H1 (cell line): Measurements from ENCODE around the gene ACE. TPM values are rescaled to one million over a fixed set of nuclear protein-coding genes. Genes with fewer than 3 reads are reported as not detected.

Experiments
- CTCF ChIA-PET: fragments of 300-600 bp; sonication (Branson Sonifier 250); formaldehyde crosslinking; loops from one replicate; lab custom pipeline; 2021; ENCODE audit not compliant: partially characterized antibody; lab: Charles Lee
- POLR2A ChIA-PET: fragments of 300-600 bp; sonication (Branson Sonifier 250); formaldehyde crosslinking; loops from one replicate; lab custom pipeline; 2021; ENCODE audit warnings: inconsistent platforms; ENCODE audit not compliant: partially characterized antibody; lab: Charles Lee
- DNase-seq, 2 experiments: peaks; one replicate each; pipeline versions ENCODE4 v3.0.0 to v3.0.0-alpha.2; 2010 to 2022; ENCODE audit warnings: low spot score in 2 of 2, low read depth in 1 of 2, mixed read lengths in 1 of 2
- FAIRE-seq: peaks from 2 replicates; lab custom pipeline; 2011; peaks lifted over from hg19 to GRCh38; lab: Jason Lieb, UNC
- H2AFZ ChIP-seq: 2 replicates; pipeline ENCODE4 v1.8.1; 2012; ENCODE audit warnings: low read length, inconsistent platforms
- H2AK5ac ChIP-seq: 2 replicates; pipeline ENCODE4 v1.6.1; 2013; ENCODE audit warnings: low read depth, low read length
- H2BK120ac ChIP-seq: replicated peaks from 2 replicates; pipeline ENCODE3; 2013; ENCODE audit warnings: low read depth, low read length, inconsistent platforms
- H2BK12ac ChIP-seq: 2 replicates; pipeline ENCODE4 v1.6.1; 2013; ENCODE audit warnings: low read depth, low read length
- H2BK15ac ChIP-seq: 2 replicates; pipeline ENCODE4 v1.6.1; 2013; ENCODE audit warnings: low read length
- H2BK20ac ChIP-seq: 2 replicates; pipeline ENCODE4 v1.6.1; 2013; ENCODE audit warnings: low read length
- H2BK5ac ChIP-seq: 2 replicates; pipeline ENCODE4 v1.6.1; 2013; ENCODE audit warnings: low read depth, low read length
- H3K14ac ChIP-seq: 2 replicates; pipeline ENCODE4 v1.6.1; 2013; ENCODE audit warnings: inconsistent platforms; ENCODE audit not compliant: insufficient read length
- H3K18ac ChIP-seq: 2 replicates; pipeline ENCODE4 v1.6.1; 2013; ENCODE audit warnings: low read length; ENCODE audit errors: extremely low read depth
- H3K23ac ChIP-seq: 2 replicates; pipeline ENCODE4 v1.6.1; 2013; ENCODE audit warnings: inconsistent platforms; ENCODE audit not compliant: insufficient read length
- H3K23me2 ChIP-seq: 2 replicates; pipeline ENCODE4 v1.6.1; 2013; ENCODE audit warnings: low read depth, low read length
- H3K27ac ChIP-seq: 2 replicates; pipeline ENCODE4 v1.6.1; 2011; ENCODE audit warnings: low read depth, low read length, inconsistent platforms
- H3K27me3 ChIP-seq, 4 experiments: replicated peaks in 1 of 4; 1 replicate in 1 of 4; 2 replicates in 3 of 4; pipeline versions ENCODE4 v1.6.1 to v1.8.1; 2011 to 2013; ENCODE audit warnings: low read length in 3 of 4, mild to moderate bottlenecking in 3 of 4, inconsistent platforms in 2 of 4, mixed read lengths in 2 of 4, moderate library complexity in 1 of 4; ENCODE audit not compliant: control insufficient read depth in 3 of 4, insufficient read depth in 3 of 4; ENCODE audit errors: extremely low read depth in 1 of 4
- H3K36me3 ChIP-seq, 4 experiments: 2 replicates each; pipeline versions ENCODE4 v1.6.1 to v1.8.1; 2011 to 2013; ENCODE audit warnings: mild to moderate bottlenecking in 4 of 4, low read length in 3 of 4, moderate library complexity in 2 of 4, control low read depth in 1 of 4, inconsistent platforms in 1 of 4; ENCODE audit not compliant: insufficient read depth in 4 of 4, control insufficient read depth in 2 of 4
- H3K4ac ChIP-seq: replicated peaks from 2 replicates; pipeline ENCODE3; 2013; ENCODE audit warnings: low read length, low read depth, mixed read lengths, inconsistent platforms; ENCODE audit not compliant: insufficient read length
- H3K4me1 ChIP-seq, 4 experiments: replicated peaks in 1 of 4; 1 replicate in 1 of 4; 2 replicates in 3 of 4; pipeline versions ENCODE4 v1.6.1 to v1.8.1; 2011 to 2013; ENCODE audit warnings: low read length in 3 of 4, inconsistent platforms in 2 of 4, mixed read lengths in 1 of 4; ENCODE audit not compliant: insufficient read depth in 4 of 4, control insufficient read depth in 3 of 4
- H3K4me2 ChIP-seq, 2 experiments: 2 replicates each; pipeline versions ENCODE4 v1.6.1 to v1.8.1; 2011 to 2013; ENCODE audit warnings: low read depth in 2 of 2, low read length in 2 of 2, control low read depth in 1 of 2, inconsistent platforms in 1 of 2, mild to moderate bottlenecking in 1 of 2; ENCODE audit not compliant: insufficient read depth in 1 of 2
- H3K4me3 ChIP-seq, 4 experiments: fragments of 200-600, 300-600 bp in 1 of 4; sonication (generic), shearing (Covaris generic), sonication (Bioruptor Twin) in 1 of 4; 2 replicates each; pipeline versions ENCODE4 v1.5.1 to v1.8.1; 2011 to 2016; ENCODE audit warnings: low read length in 4 of 4, low read depth in 3 of 4, control low read depth in 2 of 4, inconsistent platforms in 2 of 4, mild to moderate bottlenecking in 2 of 4, mixed read lengths in 1 of 4, moderate library complexity in 1 of 4; ENCODE audit not compliant: insufficient read depth in 2 of 4; ENCODE audit errors: extremely low read depth in 1 of 4
- H3K56ac ChIP-seq: replicated peaks from 2 replicates; pipeline ENCODE3; 2013; ENCODE audit warnings: low read depth, mild to moderate bottlenecking, mixed read lengths, low read length, inconsistent platforms; ENCODE audit not compliant: insufficient read length
- H3K79me1 ChIP-seq: 2 replicates; pipeline ENCODE4 v1.6.1; 2013; ENCODE audit warnings: low read depth, low read length, control low read depth
- H3K79me2 ChIP-seq, 2 experiments: 2 replicates each; pipeline versions ENCODE4 v1.6.1 to v1.8.1; 2012 to 2013; ENCODE audit warnings: low read length in 2 of 2, mild to moderate bottlenecking in 2 of 2, inconsistent platforms in 1 of 2; ENCODE audit not compliant: insufficient read depth in 2 of 2, control insufficient read depth in 1 of 2
- H3K9ac ChIP-seq, 4 experiments: replicated peaks in 1 of 4; 1 replicate in 1 of 4; 2 replicates in 3 of 4; pipeline versions ENCODE4 v1.6.1 to v1.8.1; 2011 to 2013; ENCODE audit warnings: low read depth in 3 of 4, low read length in 3 of 4, control low read depth in 2 of 4, mild to moderate bottlenecking in 2 of 4, moderate library complexity in 2 of 4, inconsistent platforms in 1 of 4; ENCODE audit errors: extremely low read depth in 1 of 4
- H3K9me3 ChIP-seq, 2 experiments: 2 replicates each; pipeline versions ENCODE4 v1.6.1 to v1.8.1; 2012 to 2013; ENCODE audit warnings: mild to moderate bottlenecking in 2 of 2, moderate library complexity in 2 of 2, control low read depth in 1 of 2, inconsistent platforms in 1 of 2, low read depth in 1 of 2, low read length in 1 of 2, mixed read lengths in 1 of 2; ENCODE audit not compliant: insufficient read depth in 2 of 2
- H4K20me1 ChIP-seq, 2 experiments: replicated peaks in 1 of 2; 2 replicates each; pipeline versions ENCODE3 to v1.8.1; 2011 to 2013; ENCODE audit warnings: inconsistent platforms in 2 of 2, low read length in 2 of 2, mild to moderate bottlenecking in 1 of 2; ENCODE audit not compliant: insufficient read depth in 2 of 2, control insufficient read depth in 1 of 2
- H4K5ac ChIP-seq: 2 replicates; pipeline ENCODE4 v1.6.1; 2013; ENCODE audit warnings: low read length, low read depth, mixed read lengths, inconsistent platforms; ENCODE audit not compliant: insufficient read length
- H4K8ac ChIP-seq: 2 replicates; pipeline ENCODE4 v1.8.0; 2013; ENCODE audit warnings: mild to moderate bottlenecking, moderate library complexity, low read length, inconsistent platforms; ENCODE audit not compliant: insufficient read depth; ENCODE audit errors: extremely low read depth
- H4K91ac ChIP-seq: replicated peaks from 2 replicates; pipeline ENCODE3; 2013; ENCODE audit warnings: low read length, mixed read lengths, inconsistent platforms; ENCODE audit not compliant: insufficient read length
- CEBPB ChIP-seq: IDR thresholded peaks from 2 replicates; pipeline ENCODE4 v1.6.1; 2012; ENCODE audit warnings: low read depth, low read length
- CREB1 ChIP-seq: IDR thresholded peaks from 2 replicates; pipeline ENCODE4 v1.6.1; 2012; ENCODE audit warnings: inconsistent platforms
- EP300 ChIP-seq, 2 experiments: IDR thresholded peaks; 1 replicate in 1 of 2; 2 replicates in 1 of 2; pipeline ENCODE4 v1.6.1; 2011 to 2012; ENCODE audit warnings: low read depth in 2 of 2, low read length in 2 of 2, mild to moderate bottlenecking in 2 of 2, borderline replicate concordance in 1 of 2, inconsistent platforms in 1 of 2, moderate library complexity in 1 of 2
- RXRA ChIP-seq: IDR thresholded peaks from 2 replicates; pipeline ENCODE4 v1.6.1; 2011; ENCODE audit warnings: low read depth, mild to moderate bottlenecking, low read length, moderate library complexity; ENCODE audit not compliant: insufficient read depth
- SIX5 ChIP-seq: IDR thresholded peaks from 2 replicates; pipeline ENCODE4 v1.6.1; 2011; ENCODE audit warnings: mild to moderate bottlenecking, low read depth, low read length
- SP4 ChIP-seq: IDR thresholded peaks from 2 replicates; pipeline ENCODE4 v1.6.1; 2012; ENCODE audit warnings: low read length, inconsistent platforms
- TAF1 ChIP-seq: IDR thresholded peaks from 2 replicates; pipeline ENCODE4 v1.6.1; 2011; ENCODE audit warnings: mild to moderate bottlenecking, low read depth, low read length
- WGBS, 2 experiments: shearing (Covaris generic) in 1 of 2; methylation state at CpG; one replicate each; pipeline versions ENCODE4 v1.1.6 to v1.1.7; 2013 to 2015; ENCODE audit warnings: low lambda C conversion rate in 2 of 2, mixed read lengths in 2 of 2, inconsistent platforms in 1 of 2, low coverage in 1 of 2, missing lambda C conversion rate in 1 of 2; ENCODE audit not compliant: insufficient replicate concordance in 2 of 2, insufficient coverage in 1 of 2, insufficient read length in 1 of 2; ENCODE audit errors: extremely low coverage in 1 of 2, missing lambda C conversion rate in 1 of 2; 5-methylcytosine and 5-hydroxymethylcytosine counted together
- polyA plus RNA-seq, 7 experiments: library from polyadenylated mRNA; depleted of rRNA in 3 of 7; stranded (reverse) in 5 of 7; unstranded in 2 of 7; fragments of >200 nt in 5 of 7; fragments of 200-250 nt in 2 of 7; gene quantifications; 1 replicate in 5 of 7; 2 replicates in 1 of 7; 4 replicates in 1 of 7; pipeline versions ENCODE4 v1.2.1 to v1.2.3, GENCODE V29; 2011 to 2013; ENCODE audit warnings: missing spikeins in 2 of 7, mixed read lengths in 2 of 7
- total RNA-seq: library from RNA; stranded (reverse); fragmentation: NEBNext Ultra II Directional; extraction: Animal tissue kit (Norgen Biotek cat#: 25700); gene quantifications from 2 replicates; pipeline ENCODE4 v1.2.1, GENCODE V29; 2021
- TF ChIP-seq, protein P1 (sequence below), 3 experiments: IDR thresholded peaks; 1 replicate in 2 of 3; 2 replicates in 1 of 3; pipeline versions ENCODE4 v1.5.1 to v1.6.1; 2011; ENCODE audit warnings: low read length in 3 of 3, mild to moderate bottlenecking in 3 of 3, inconsistent platforms in 2 of 3, low read depth in 1 of 3, moderate library complexity in 1 of 3; ENCODE audit not compliant: insufficient read depth in 1 of 3; ENCODE audit errors: control extremely low read depth in 1 of 3

Gene ACE
- total and polyA plus RNA-seq, 2 of the 8 experiments (the other 6 are each of a cell fraction or from before 2014, with no cell fraction given), result 2.5 to 5.5 TPM

DNA sequence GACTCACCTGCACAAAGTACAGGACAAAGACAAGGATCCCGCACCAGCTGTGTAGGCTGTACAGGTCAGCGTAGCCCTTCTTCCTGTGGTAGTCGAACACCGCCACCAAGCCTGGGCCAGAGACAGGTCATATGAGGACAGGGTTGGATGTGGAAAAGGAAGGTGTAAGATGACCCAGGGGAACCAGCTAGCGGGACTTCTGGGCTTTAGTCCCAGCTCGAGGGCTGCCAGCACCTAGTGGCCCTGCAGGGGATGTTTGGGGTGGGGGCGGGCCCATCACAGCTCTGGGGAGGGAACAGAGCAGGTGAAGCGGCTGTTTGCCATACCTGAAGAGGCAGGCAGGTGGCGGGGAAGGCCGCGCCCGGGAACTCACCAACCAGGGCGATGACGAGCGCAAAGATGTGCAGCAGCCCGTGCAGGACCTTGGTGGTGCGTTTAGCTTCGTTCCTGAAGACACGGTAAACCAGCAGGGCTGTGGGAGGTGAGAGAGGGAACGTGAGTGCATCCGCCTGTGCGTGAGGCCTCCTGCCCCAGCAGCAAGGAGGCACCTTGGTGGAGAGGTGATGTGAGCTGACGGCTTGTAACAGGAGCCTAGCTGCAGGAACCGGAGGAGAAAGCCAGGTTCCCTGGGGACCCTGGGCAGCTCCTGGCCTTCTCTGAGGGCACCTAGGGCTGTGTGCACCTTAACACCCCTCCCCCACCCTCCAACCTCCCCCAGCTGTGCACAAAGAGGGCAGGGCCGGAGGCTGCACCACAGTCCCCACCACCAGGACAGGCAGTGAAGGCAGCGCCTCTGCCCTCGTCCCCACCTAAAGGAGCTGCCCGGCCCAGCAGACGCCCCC, 41.0 kb upstream of the ACE start:
- H2BK5ac ChIP-seq, result peak overlapping the region; percentile 35; the same call in 1 of the 2 replicates
- WGBS, 2 experiments, result 92% methylated on average over 17 of the region's 29 CpGs; no CpG with 5 or more reads in 1 of the 2 experiments
- H3K18ac ChIP-seq, result peak overlapping the region; percentile 48
- CTCF ChIA-PET, result interaction anchor here (0.6 to 29.0 kb wide), 55 partner anchors 6 to 1205 kb away, joined by 3 to 758 read pairs (median 5); partner anchors contain the start of genes ACE, CYB561, DCAF7 and KCNH6
- no peak overlapping the region for H3K27ac ChIP-seq
- DNase-seq (peak in 1 of 2 experiments; percentile 75), FAIRE-seq (no peak)
- no peak overlapping the region; a peak in 1 of 8 replicates for H3K4me3 ChIP-seq
- no peaks in the 10 kb centered on the region for H3K9me3 ChIP-seq
- H4K8ac ChIP-seq, result no peak overlapping the region
- no peak overlapping the region for H3K9ac ChIP-seq
- no peaks in the 10 kb centered on the region for H3K79me2 ChIP-seq
- H2AFZ ChIP-seq, result no peak overlapping the region
- H3K23ac ChIP-seq, result no peak overlapping the region
- POLR2A ChIA-PET, result interaction anchor here (0.9 to 4.8 kb wide), 9 partner anchors 10 to 243 kb away, joined by 3 to 33 read pairs (median 3); partner anchors contain the start of genes ACE and CYB561
- peak overlapping the region; percentile 14 for H3K4ac ChIP-seq
- peak overlapping the region; percentile 92; the same call in 1 of the 2 replicates for H2BK15ac ChIP-seq
- H2BK120ac ChIP-seq, result no peak overlapping the region
- H4K5ac ChIP-seq, result no peak overlapping the region
- H4K91ac ChIP-seq, result no peak overlapping the region
- H3K4me2 ChIP-seq, result no peak overlapping the region; a peak in 1 of 4 replicates
- peaks cover 4% of the 10 kb centered on the region; the same call in 1 of the 2 replicates for H3K79me1 ChIP-seq
- peak overlapping the region; percentile 89 for H2AK5ac ChIP-seq
- no peaks in the 10 kb centered on the region for H4K20me1 ChIP-seq
- no peaks in the 10 kb centered on the region for H3K23me2 ChIP-seq
- H3K14ac ChIP-seq, result no peak overlapping the region
- H2BK12ac ChIP-seq, result 0 out of 2 replicates have a peak overlapping the region, but pooled peaks have one; percentile 50
- no peak overlapping the region for H2BK20ac ChIP-seq
- no peak overlapping the region for H3K56ac ChIP-seq
- H3K4me1 ChIP-seq, result peaks cover 0 to 18% (median 6%) of the 10 kb centered on the region in 4 experiments; a peak in 5 of 7 replicates
- no peaks in the 10 kb centered on the region for H3K36me3 ChIP-seq
- no peaks in the 10 kb centered on the region for H3K27me3 ChIP-seq
- TF ChIP-seq SIX5 (no peak), CEBPB (no peak), RXRA (no peak), TAF1 (no peak), CREB1 (peak; percentile 14; the same call in 1 of the 2 replicates), EP300 (IDR thresholded peaks at IDR 0.05; ENCODE audit: borderline replicate concordance in 1 of 2, low read depth in 2 of 2, low read length in 2 of 2) (no peak), SP4 (no peak)
- TF ChIP-seq, protein P1, sequence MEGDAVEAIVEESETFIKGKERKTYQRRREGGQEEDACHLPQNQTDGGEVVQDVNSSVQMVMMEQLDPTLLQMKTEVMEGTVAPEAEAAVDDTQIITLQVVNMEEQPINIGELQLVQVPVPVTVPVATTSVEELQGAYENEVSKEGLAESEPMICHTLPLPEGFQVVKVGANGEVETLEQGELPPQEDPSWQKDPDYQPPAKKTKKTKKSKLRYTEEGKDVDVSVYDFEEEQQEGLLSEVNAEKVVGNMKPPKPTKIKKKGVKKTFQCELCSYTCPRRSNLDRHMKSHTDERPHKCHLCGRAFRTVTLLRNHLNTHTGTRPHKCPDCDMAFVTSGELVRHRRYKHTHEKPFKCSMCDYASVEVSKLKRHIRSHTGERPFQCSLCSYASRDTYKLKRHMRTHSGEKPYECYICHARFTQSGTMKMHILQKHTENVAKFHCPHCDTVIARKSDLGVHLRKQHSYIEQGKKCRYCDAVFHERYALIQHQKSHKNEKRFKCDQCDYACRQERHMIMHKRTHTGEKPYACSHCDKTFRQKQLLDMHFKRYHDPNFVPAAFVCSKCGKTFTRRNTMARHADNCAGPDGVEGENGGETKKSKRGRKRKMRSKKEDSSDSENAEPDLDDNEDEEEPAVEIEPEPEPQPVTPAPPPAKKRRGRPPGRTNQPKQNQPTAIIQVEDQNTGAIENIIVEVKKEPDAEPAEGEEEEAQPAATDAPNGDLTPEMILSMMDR (IDR thresholded peaks at IDR 0.05; ENCODE audit: control extremely low read depth in 1 of 3, insufficient read depth in 1 of 3, low read depth in 1 of 3, low read length in 3 of 3), result peak; percentile 20 to 43 (median 36)
